ENCODE data around the gene ACSBG1. TPM values are rescaled to one million over a fixed set of nuclear protein-coding genes. Genes with fewer than 3 reads are reported as not detected.
"Not testable (repeated sequence)": the region's sequence is repeated elsewhere in the genome, so short reads cannot be mapped to it uniquely, and the experiment has no call there.

Gene ACSBG1
- total RNA-seq, 4 donors from 2014 or later: 1.5 TPM; not detected in 3

- Histone ChIP-seq H3K27ac (no peak overlapping the region), H3K27me3 (no peaks in the 10 kb centered on the region), H3K4me3 (no peak overlapping the region), H3K36me3 (no peaks in the 10 kb centered on the region), H3K9me3 (no peaks in the 10 kb centered on the region), H3K4me1 (no peaks in the 10 kb centered on the region)
- intact Hi-C loops (cut with DNase I; ENCODE audit: low total_unique reads): no loop called here
- TF ChIP-seq POLR2A (IDR thresholded peaks at IDR 0.05) (no peak), CTCF (IDR thresholded peaks at IDR 0.05) (no peak), POLR2AphosphoS5 (IDR thresholded peaks at IDR 0.05) (no peak), EP300 (IDR thresholded peaks at IDR 0.05; ENCODE audit: low read depth) (no peak)
- DNase-seq: no peak
- 100% methylated on average over 1 of the region's 1 CpG for WGBS, 2 donors (ENCODE audit: low coverage in 1 of 2)
- in situ Hi-C loops (cut with MboI; ENCODE audit: low pct_ligation_motif_present in 1 of 4, low pct_unique_long_range_greater_than_20kb in 1 of 4, low sequenced_read_pairs in 3 of 4): no loop called here
Observed at GRCh38 chr15:78255421-78256043, 21.2 kb upstream of the ACSBG1 start.

GRCh38 chr15:78251136-78251535, 16.8 kb upstream of the ACSBG1 start:
- no peaks in the 10 kb centered on the region for H3K36me3 ChIP-seq
- H3K4me1 ChIP-seq: no peaks in the 10 kb centered on the region
- H3K27ac ChIP-seq: no peak overlapping the region
- no peak overlapping the region for H3K4me3 ChIP-seq
- H3K27me3 ChIP-seq: no peaks in the 10 kb centered on the region
- H3K9me3 ChIP-seq: no peaks in the 10 kb centered on the region
- 94 to 100% methylated on average over 1 to 9 of the region's 9 CpGs for WGBS, 2 donors (ENCODE audit: low coverage in 1 of 2)
- DNase-seq: no peak
- in situ Hi-C loops (cut with MboI; ENCODE audit: low pct_ligation_motif_present in 1 of 4, low pct_unique_long_range_greater_than_20kb in 1 of 4, low sequenced_read_pairs in 3 of 4): no loop called here
- TF ChIP-seq POLR2A (IDR thresholded peaks at IDR 0.05) (no peak), CTCF (IDR thresholded peaks at IDR 0.05) (no peak), POLR2AphosphoS5 (IDR thresholded peaks at IDR 0.05) (no peak), EP300 (IDR thresholded peaks at IDR 0.05; ENCODE audit: low read depth) (no peak)
- intact Hi-C loops (cut with DNase I; ENCODE audit: low total_unique reads): no loop called here

- intact Hi-C loops (cut with DNase I; ENCODE audit: low total_unique reads) (no loop called here), in situ Hi-C loops (cut with MboI; ENCODE audit: low pct_ligation_motif_present in 1 of 4, low pct_unique_long_range_greater_than_20kb in 1 of 4, low sequenced_read_pairs in 3 of 4) (loop anchor here (25.0 kb wide), 2 partner anchors 137 to 287 kb away; no protein-coding TSS in a partner anchor)
- H3K27ac ChIP-seq: no peak overlapping the region
- H3K27me3 ChIP-seq: no peaks in the 10 kb centered on the region
- no peak overlapping the region for H3K4me3 ChIP-seq
- TF ChIP-seq EP300 (IDR thresholded peaks at IDR 0.05; ENCODE audit: low read depth) (no peak), POLR2AphosphoS5 (IDR thresholded peaks at IDR 0.05) (no peak), POLR2A (IDR thresholded peaks at IDR 0.05) (no peak), CTCF (IDR thresholded peaks at IDR 0.05) (no peak)
- H3K4me1 ChIP-seq: peaks cover 0 to 6% (median 5%) of the 10 kb centered on the region in 4 donors
- no peak for DNase-seq
- H3K36me3 ChIP-seq: no peaks in the 10 kb centered on the region
- 80 to 85% methylated on average over 1 to 5 of the region's 5 CpGs for whole genome bisulfite sequencing, 2 donors (ENCODE audit: low coverage in 1 of 2)
- no peaks in the 10 kb centered on the region for H3K9me3 ChIP-seq
Observed at GRCh38 chr15:78249131-78249530, 14.8 kb upstream of the ACSBG1 start.

GRCh38 chr15:78247911-78248310, 13.5 kb upstream of the ACSBG1 start:
- Histone ChIP-seq H3K36me3 (no peaks in the 10 kb centered on the region), H3K4me3 (no peak overlapping the region), H3K27ac (no peak overlapping the region), H3K4me1 (peaks cover 0 to 18% (median 16%) of the 10 kb centered on the region in 4 donors), H3K27me3 (no peaks in the 10 kb centered on the region), H3K9me3 (no peaks in the 10 kb centered on the region)
- intact Hi-C loops (cut with DNase I; ENCODE audit: low total_unique reads): no loop called here
- no peak for TF ChIP-seq POLR2AphosphoS5 (IDR thresholded peaks at IDR 0.05)
- TF ChIP-seq POLR2A (IDR thresholded peaks at IDR 0.05): no peak
- TF ChIP-seq EP300 (IDR thresholded peaks at IDR 0.05; ENCODE audit: low read depth): no peak
- TF ChIP-seq CTCF (IDR thresholded peaks at IDR 0.05): no peak
- WGBS, 2 donors (ENCODE audit: low coverage in 1 of 2): 64% methylated on average over 1 of the region's 1 CpG; no CpG with 5 or more reads in 1 of the 2 donors
- DNase-seq: no peak
- in situ Hi-C loops (cut with MboI; ENCODE audit: low pct_ligation_motif_present in 1 of 4, low pct_unique_long_range_greater_than_20kb in 1 of 4, low sequenced_read_pairs in 3 of 4): loop anchor here (25.0 kb wide), 2 partner anchors 136 to 286 kb away; no protein-coding TSS in a partner anchor

- intact Hi-C loops (cut with DNase I; ENCODE audit: low total_unique reads); H3K4me3 ChIP-seq; H3K27ac ChIP-seq; DNase-seq; H3K36me3 ChIP-seq; H3K27me3 ChIP-seq; H3K9me3 ChIP-seq: not testable (repeated sequence)
- H3K4me1 ChIP-seq: peaks cover 0 to 25% (median 19%) of the 10 kb centered on the region in 4 donors
- 95% methylated on average over 32 of the region's 39 CpGs; no CpG with 5 or more reads in 1 of the 2 donors for WGBS, 2 donors (ENCODE audit: low coverage in 1 of 2)
- in situ Hi-C loops (cut with MboI; ENCODE audit: low pct_ligation_motif_present in 1 of 4, low pct_unique_long_range_greater_than_20kb in 1 of 4, low sequenced_read_pairs in 3 of 4): loop anchor here (25.0 kb wide), 2 partner anchors 134 to 284 kb away; no protein-coding TSS in a partner anchor
Observed at GRCh38 chr15:78245976-78246620, 11.7 kb upstream of the ACSBG1 start.

GRCh38 chr15:78245392-78245791, 11.0 kb upstream of the ACSBG1 start:
- H3K36me3 ChIP-seq; H3K27me3 ChIP-seq; H3K9me3 ChIP-seq; H3K27ac ChIP-seq; H3K4me3 ChIP-seq; intact Hi-C loops (cut with DNase I; ENCODE audit: low total_unique reads); DNase-seq: not testable (repeated sequence)
- 76% methylated on average over 14 of the region's 14 CpGs; no CpG with 5 or more reads in 1 of the 2 donors for WGBS, 2 donors (ENCODE audit: low coverage in 1 of 2)
- in situ Hi-C loops (cut with MboI; ENCODE audit: low pct_ligation_motif_present in 1 of 4, low pct_unique_long_range_greater_than_20kb in 1 of 4, low sequenced_read_pairs in 3 of 4): loop anchor here (25.0 kb wide), 2 partner anchors 133 to 283 kb away; no protein-coding TSS in a partner anchor
- peaks cover 0 to 25% (median 19%) of the 10 kb centered on the region in 4 donors for H3K4me1 ChIP-seq

All from transverse colon (tissue), 4 donors.